GM12891 (cell line): ENCODE results near the gene TCERG1L.

Experiments used
- DNase-seq: peaks from one replicate; pipeline ENCODE4 v3.0.0; 2011; ENCODE audit warnings: low spot score; ENCODE audit not compliant: insufficient read length
- FAIRE-seq: peaks from 2 replicates; lab custom pipeline; 2011; peaks lifted over from hg19 to GRCh38; lab: Jason Lieb, UNC
- PAX5 ChIP-seq: IDR thresholded peaks from 2 replicates; pipeline ENCODE4 v1.6.1; 2011; ENCODE audit warnings: low read length, moderate library complexity, mild to moderate bottlenecking; ENCODE audit not compliant: insufficient read depth, severe bottlenecking
- POLR2A ChIP-seq: IDR thresholded peaks from 2 replicates; pipeline ENCODE4 v1.6.1; 2011; ENCODE audit warnings: low read depth, low read length, control low read depth
- POLR2AphosphoS5 ChIP-seq: IDR thresholded peaks from 2 replicates; pipeline ENCODE4 v1.6.1; 2011; ENCODE audit warnings: low read depth, low read length, control low read depth
- POU2F2 ChIP-seq: IDR thresholded peaks from 2 replicates; pipeline ENCODE4 v1.6.1; 2011; ENCODE audit warnings: low read depth, mild to moderate bottlenecking, control low read depth, low read length, moderate library complexity
- SPI1 ChIP-seq: IDR thresholded peaks from 2 replicates; pipeline ENCODE4 v1.6.1; 2011; ENCODE audit warnings: low read depth, low read length, control low read depth
- TAF1 ChIP-seq: IDR thresholded peaks from 2 replicates; pipeline ENCODE4 v1.6.1; 2011; ENCODE audit warnings: low read depth, low read length, control low read depth

Gene TCERG1L

DNA sequence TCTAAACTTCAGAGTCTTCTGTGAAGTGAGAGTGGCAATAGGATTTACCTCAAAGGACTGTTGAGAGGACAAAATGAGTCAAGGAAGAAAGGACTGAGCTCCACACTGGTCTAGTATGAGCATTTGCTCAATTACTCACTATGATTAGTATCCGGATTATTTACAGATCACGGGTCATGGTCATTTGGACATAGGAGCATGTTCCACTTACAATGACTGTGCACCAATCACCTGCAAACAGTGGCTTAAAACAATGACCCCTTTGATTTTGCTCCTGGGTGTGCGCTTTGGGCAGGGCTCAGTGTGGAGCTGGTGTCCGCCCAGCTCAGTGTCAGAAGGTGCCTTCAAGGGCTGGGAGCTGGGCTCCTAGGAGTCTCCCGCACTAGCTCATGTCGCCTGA lies 225.4 kb downstream of the TCERG1L start:
- DNase-seq (no peak), FAIRE-seq (no peak)
- TF ChIP-seq POLR2AphosphoS5 (no peak), SPI1 (no peak), TAF1 (no peak), POU2F2 (no peak), POLR2A (no peak)

DNA sequence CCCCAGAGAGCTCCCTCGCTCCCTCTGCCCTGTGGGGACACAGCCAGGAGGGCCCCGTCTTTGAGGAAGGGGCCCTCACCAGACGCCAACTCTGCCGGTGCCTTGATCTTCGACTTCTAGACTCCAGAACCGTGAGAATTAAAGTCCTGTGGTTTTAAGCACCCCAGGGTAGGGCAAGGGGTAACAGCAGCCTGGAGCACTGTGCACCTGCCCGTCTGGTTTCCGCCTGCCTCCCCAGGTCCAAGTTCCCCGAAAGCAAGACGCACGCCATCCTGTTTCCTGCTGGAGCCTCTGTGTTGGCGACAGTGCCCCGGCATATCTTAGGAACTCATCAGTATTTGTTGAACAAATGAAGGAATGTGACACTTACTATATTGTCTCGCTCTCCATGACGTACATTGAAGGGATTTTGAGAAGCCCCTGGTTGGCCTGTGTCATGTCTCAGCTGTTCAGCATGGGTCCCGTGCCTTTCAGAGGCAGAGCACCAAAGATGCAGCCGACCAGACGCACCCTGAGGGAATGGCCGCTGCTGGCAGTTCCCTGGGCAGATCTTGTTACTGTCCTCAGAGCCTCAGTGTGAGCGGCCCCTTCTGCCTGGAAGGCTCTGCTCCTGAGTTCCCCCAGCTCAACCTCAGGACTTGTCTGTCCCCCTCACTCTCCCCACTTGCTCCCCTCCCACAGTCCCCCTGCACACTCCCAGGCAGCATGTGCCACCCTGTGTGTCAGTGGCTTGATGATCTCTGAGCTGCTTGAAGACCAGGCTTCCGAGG lies 226.2 kb downstream of the TCERG1L start:
- TF ChIP-seq PAX5 (no peak), POU2F2 (no peak), POLR2AphosphoS5 (no peak), SPI1 (no peak), POLR2A (no peak), TAF1 (no peak)
- FAIRE-seq (no peak), DNase-seq (no peak)

- TF ChIP-seq TAF1, result no peak
- TF ChIP-seq SPI1, result no peak
- no peak for TF ChIP-seq PAX5
- no peak for TF ChIP-seq POLR2A
- TF ChIP-seq POLR2AphosphoS5, result no peak
- no peak for TF ChIP-seq POU2F2
- DNase-seq (no peak), FAIRE-seq (no peak)
Measured at GRCh38 chr10:131084791-131085090, 226.8 kb downstream of the TCERG1L start.

DNA sequence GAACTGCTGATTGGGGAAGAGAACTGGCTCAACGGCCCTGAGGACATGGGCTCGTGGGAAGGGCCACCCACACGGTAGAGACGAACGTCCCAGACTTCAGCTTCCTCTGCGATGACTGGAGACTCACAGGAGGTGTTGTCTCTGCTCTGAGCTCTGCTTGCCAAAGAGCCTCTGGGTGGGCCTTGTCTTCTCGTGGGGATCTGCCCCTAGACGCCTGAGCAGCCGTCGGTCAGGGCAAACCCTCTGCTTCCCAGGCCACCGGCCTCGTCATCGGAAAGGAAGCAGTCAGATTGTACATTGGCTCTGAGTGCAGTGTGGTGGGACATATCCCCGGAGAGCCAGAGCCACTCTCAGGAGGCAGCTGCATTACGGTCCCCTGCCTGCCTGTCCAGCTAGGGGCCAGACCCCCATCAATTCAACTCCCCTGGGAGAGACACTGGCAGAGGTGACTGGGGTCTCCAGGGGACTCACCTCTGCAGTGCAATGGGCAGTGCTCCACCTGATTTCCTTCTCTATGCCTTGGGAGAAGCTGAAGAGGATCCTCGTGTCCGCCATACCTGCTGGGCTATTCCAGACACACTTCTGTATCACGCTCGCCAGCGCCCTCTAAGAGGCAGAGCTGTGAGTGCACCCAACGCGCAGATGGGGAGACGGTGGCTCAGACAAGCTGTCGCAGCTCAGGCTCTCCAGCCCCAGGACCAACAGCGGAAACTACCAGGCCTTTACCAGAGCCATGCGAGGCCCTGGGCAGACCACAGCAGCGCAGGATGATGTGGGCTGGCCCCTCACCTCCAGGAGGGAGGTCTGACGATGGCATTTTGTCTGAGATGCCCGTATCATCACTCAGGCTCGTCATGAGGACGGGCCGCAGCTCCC lies 227.4 kb downstream of the TCERG1L start:
- DNase-seq (no peak), FAIRE-seq (no peak)
- TF ChIP-seq SPI1 (no peak), POLR2AphosphoS5 (no peak), POU2F2 (no peak), TAF1 (no peak), PAX5 (no peak), POLR2A (no peak)

DNA sequence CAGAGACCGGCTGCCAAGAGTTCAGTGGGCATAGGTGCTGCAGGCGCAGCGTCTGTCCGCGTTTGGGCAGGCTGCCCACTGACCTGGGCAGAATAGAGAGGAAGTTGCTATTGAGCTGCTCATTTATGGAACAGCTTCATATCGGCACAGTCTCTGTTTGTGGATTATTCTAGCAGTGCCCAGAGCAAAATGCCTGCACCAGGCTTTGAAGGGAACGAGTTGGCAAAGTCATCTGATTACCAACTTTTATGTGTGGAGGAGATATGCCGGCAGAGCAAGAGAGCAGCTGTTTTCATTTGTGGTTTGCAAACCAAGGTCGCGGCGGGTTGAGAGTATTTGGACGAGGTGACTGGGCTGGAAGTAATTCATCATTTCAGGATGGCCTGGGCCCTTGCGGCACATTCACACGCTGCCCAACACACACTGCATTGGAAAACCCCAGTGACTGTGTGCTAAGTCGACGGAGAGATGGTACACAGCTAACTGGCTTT lies 228.5 kb downstream of the TCERG1L start:
- DNase-seq (no peak), FAIRE-seq (no peak)
- TF ChIP-seq SPI1 (no peak), PAX5 (no peak), POU2F2 (no peak), TAF1 (no peak)

- FAIRE-seq (no peak), DNase-seq (no peak)
- TF ChIP-seq POU2F2 (no peak), PAX5 (no peak), POLR2A (no peak), TAF1 (no peak), POLR2AphosphoS5 (no peak), SPI1 (no peak)
Measured at GRCh38 chr10:131082201-131082850, 229.2 kb downstream of the TCERG1L start.

DNA sequence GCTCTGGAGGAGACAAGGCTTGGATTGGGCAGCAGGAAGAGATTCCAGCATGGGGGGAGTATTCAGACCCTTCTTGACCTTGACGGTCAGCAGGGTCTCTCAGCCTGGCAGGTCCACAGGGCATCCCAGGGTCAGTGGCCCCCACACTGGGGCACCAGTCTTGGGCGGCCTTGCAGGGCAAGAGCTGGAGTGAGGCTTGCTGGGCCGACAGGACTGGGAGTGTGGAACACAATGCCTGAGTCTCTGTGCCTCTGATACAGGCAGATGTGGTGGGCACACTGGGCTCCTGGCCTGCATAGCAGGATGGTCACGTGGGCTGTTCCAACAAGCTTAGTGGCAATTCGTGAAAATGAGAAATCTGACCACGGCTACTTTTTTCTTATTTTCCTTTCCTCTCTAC lies 229.7 kb downstream of the TCERG1L start:
- TF ChIP-seq TAF1, result no peak
- no peak for TF ChIP-seq POU2F2
- no peak for TF ChIP-seq SPI1
- no peak for TF ChIP-seq PAX5
- no peak for TF ChIP-seq POLR2AphosphoS5
- TF ChIP-seq POLR2A, result no peak
- FAIRE-seq, result no peak

DNA sequence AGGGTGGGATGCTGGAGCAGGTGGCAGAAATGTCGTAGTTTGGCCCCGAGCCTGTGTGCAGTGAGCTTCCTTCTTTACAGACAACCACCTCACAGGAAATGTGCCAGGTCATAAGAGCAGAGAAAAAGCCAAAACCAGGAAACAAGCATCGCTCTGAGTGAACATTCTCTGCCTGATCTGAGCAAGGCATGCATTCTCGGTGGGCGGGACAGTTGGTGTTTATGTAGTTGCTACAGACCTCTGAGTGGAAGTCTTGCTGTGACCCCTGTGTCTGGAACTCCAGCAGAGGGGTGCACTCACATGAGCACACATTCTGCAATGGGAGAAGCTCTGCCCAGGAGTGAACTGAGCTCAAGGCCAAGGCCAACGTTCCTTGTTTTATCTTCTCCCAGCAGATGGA lies 230.1 kb downstream of the TCERG1L start:
- no peak for FAIRE-seq
- TF ChIP-seq TAF1 (no peak), SPI1 (no peak), POLR2A (no peak), POLR2AphosphoS5 (no peak), PAX5 (no peak), POU2F2 (no peak)
- no peak for DNase-seq

More for the DNA sequence above, 229.7 kb downstream of the TCERG1L start:
- no peak for DNase-seq

GRCh38 chr10:131080571-131080970 lies 230.9 kb downstream of the TCERG1L start:
- no peak for DNase-seq
- no peak for TF ChIP-seq SPI1
- TF ChIP-seq TAF1, result no peak
- no peak for TF ChIP-seq PAX5
- TF ChIP-seq POU2F2, result no peak
- no peak for TF ChIP-seq POLR2A
- TF ChIP-seq POLR2AphosphoS5, result no peak
- no peak for FAIRE-seq
